Measurements from ENCODE around the gene BSN.

- TF ChIP-seq SIN3A (IDR thresholded peaks at IDR 0.05; ENCODE audit: borderline replicate concordance, insufficient read depth, low read length) (no peak), POLR2AphosphoS5 (IDR thresholded peaks at IDR 0.05; ENCODE audit: low read depth, low read length) (no peak), REST (IDR thresholded peaks at IDR 0.05; ENCODE audit: insufficient read depth in 1 of 2, low read depth in 2 of 2, low read length in 2 of 2) (no peak)
Measured at GRCh38 chr3:49568965-49569364, 14.7 kb downstream of the BSN start.
